HEK293T (cell line): ENCODE data around the gene PRKG2.

Experiments
- CTCF ChIA-PET: fragments of 350-600 bp; formaldehyde crosslinking; extraction: SDS; loops from one replicate; lab custom pipeline; 2021; ENCODE audit warnings: antibody characterized with exemption, inconsistent platforms; lab: Yijun Ruan, JAX
- POLR2A ChIA-PET: fragments of 350-600 bp; formaldehyde crosslinking; extraction: SDS; loops from one replicate; lab custom pipeline; 2020; ENCODE audit warnings: antibody characterized with exemption, inconsistent platforms; lab: Yijun Ruan, JAX
- DNase-seq: peaks from one replicate; pipeline ENCODE4 v3.0.0; 2012; ENCODE audit warnings: mixed read lengths; ENCODE audit errors: extremely low spot score
- ARNT ChIP-seq: fragments of 450-650 bp; IDR thresholded peaks from 2 replicates; pipeline ENCODE4 v1.6.1; 2017; ENCODE audit warnings: mild to moderate bottlenecking
- BHLHE40 ChIP-seq: fragments of 450-650 bp; IDR thresholded peaks from 2 replicates; pipeline ENCODE4 v1.6.1; 2016; ENCODE audit warnings: mild to moderate bottlenecking, moderate library complexity, borderline replicate concordance
- CTBP1 ChIP-seq: fragments of 450-650 bp; IDR thresholded peaks from 2 replicates; pipeline ENCODE4 v1.6.1; 2016; ENCODE audit warnings: borderline replicate concordance
- ELF4 ChIP-seq: fragments of 450-650 bp; IDR thresholded peaks from 2 replicates; pipeline ENCODE4 v1.6.1; 2017; ENCODE audit warnings: antibody characterized with exemption
- FOXA1 ChIP-seq: fragments of 450-650 bp; IDR thresholded peaks from 2 replicates; pipeline ENCODE4 v1.6.1; 2016; ENCODE audit warnings: mild to moderate bottlenecking
- FOXM1 ChIP-seq: fragments of 450-650 bp; IDR thresholded peaks from 2 replicates; pipeline ENCODE4 v1.6.1; 2017; ENCODE audit warnings: mild to moderate bottlenecking, borderline replicate concordance
- HDGF ChIP-seq: fragments of 450-650 bp; IDR thresholded peaks from 2 replicates; pipeline ENCODE4 v1.6.1; 2017; ENCODE audit warnings: antibody characterized with exemption, borderline replicate concordance
- L3MBTL2 ChIP-seq: fragments of 450-650 bp; conservative IDR thresholded peaks from 2 replicates; pipeline ENCODE4 v1.6.1; 2016; ENCODE audit warnings: mild to moderate bottlenecking
- LEF1 ChIP-seq: fragments of 450-650 bp; IDR thresholded peaks from 2 replicates; pipeline ENCODE4 v1.6.1; 2017; ENCODE audit warnings: mild to moderate bottlenecking, borderline replicate concordance
- NFRKB ChIP-seq: fragments of 450-650 bp; IDR thresholded peaks from 2 replicates; pipeline ENCODE4 v1.6.1; 2016; ENCODE audit warnings: mild to moderate bottlenecking, moderate library complexity
- SP1 ChIP-seq: fragments of 450-650 bp; IDR thresholded peaks from 2 replicates; pipeline ENCODE4 v1.6.1; 2017
- SUZ12 ChIP-seq: fragments of 450-650 bp; IDR thresholded peaks from 2 replicates; pipeline ENCODE4 v1.6.1; 2016; ENCODE audit warnings: mild to moderate bottlenecking
- TARDBP ChIP-seq: fragments of 450-650 bp; IDR thresholded peaks from 2 replicates; pipeline ENCODE4 v1.6.1; 2016
- ZNF384 ChIP-seq: fragments of 450-650 bp; IDR thresholded peaks from 2 replicates; pipeline ENCODE4 v1.6.1; 2016
- TF ChIP-seq, protein P1 (sequence below): fragments of 450-650 bp; IDR thresholded peaks from 2 replicates; pipeline ENCODE4 v1.6.1; 2016

Gene PRKG2, protein sequence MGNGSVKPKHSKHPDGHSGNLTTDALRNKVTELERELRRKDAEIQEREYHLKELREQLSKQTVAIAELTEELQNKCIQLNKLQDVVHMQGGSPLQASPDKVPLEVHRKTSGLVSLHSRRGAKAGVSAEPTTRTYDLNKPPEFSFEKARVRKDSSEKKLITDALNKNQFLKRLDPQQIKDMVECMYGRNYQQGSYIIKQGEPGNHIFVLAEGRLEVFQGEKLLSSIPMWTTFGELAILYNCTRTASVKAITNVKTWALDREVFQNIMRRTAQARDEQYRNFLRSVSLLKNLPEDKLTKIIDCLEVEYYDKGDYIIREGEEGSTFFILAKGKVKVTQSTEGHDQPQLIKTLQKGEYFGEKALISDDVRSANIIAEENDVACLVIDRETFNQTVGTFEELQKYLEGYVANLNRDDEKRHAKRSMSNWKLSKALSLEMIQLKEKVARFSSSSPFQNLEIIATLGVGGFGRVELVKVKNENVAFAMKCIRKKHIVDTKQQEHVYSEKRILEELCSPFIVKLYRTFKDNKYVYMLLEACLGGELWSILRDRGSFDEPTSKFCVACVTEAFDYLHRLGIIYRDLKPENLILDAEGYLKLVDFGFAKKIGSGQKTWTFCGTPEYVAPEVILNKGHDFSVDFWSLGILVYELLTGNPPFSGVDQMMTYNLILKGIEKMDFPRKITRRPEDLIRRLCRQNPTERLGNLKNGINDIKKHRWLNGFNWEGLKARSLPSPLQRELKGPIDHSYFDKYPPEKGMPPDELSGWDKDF

DNA sequence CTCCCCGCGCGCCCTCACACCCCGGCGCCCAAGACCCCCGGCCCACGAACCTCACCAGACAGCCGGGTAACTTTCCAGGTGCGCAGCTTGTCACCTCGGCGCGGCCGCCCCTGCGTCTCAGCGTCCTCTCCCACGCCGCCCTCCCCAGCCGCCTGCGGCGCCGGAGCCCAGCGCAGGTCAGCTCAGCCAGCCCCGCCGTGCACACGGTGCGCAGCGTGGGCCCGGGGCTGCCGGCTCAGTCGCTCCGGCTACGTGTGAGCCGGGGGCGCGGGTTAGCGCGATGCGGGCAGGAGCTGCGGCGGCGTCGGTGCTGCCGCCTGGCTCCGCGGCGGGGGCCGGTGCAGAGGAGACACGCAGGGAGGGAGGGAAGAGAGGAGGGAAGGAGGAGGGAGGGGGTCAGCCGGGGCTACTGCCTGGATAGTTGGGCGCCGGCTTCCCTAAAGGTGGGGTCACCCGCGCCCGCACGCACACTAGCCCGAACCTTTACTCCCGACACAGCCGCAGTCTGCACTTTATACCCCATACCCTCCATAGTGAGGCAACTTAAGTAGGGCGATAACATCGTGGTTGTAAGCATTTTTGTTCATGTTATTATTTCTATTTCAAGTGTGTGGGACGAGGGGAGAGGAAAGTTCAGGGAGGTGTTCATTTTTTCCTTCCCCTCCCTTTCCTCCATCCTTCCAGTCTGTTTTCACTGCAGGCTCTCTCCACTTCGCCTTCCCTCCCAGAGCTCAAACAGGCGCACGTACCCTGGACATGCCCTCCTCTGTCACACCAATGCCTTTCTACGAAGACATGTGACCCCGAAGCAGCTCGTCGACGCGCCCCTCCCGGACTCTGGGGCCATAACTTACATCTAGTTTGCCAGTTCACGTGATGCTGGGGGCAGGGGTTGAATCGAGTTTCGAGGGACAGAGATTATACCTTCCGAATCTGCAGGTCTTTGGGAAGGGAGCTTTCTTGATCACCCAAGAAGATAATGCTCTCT is at the start of gene PRKG2:
Gene PRKG2, minus strand, starts transcription at position 342 of the 988 bp plus-strand sequence. CDS start 10,175 bp downstream, outside the sequence.
- peak; percentile 46 for DNase-seq
- TF ChIP-seq TARDBP, result no peak
- peak; percentile 87 for TF ChIP-seq L3MBTL2
- POLR2A ChIA-PET, result no interaction called here
- CTCF ChIA-PET, result no interaction called here

DNA sequence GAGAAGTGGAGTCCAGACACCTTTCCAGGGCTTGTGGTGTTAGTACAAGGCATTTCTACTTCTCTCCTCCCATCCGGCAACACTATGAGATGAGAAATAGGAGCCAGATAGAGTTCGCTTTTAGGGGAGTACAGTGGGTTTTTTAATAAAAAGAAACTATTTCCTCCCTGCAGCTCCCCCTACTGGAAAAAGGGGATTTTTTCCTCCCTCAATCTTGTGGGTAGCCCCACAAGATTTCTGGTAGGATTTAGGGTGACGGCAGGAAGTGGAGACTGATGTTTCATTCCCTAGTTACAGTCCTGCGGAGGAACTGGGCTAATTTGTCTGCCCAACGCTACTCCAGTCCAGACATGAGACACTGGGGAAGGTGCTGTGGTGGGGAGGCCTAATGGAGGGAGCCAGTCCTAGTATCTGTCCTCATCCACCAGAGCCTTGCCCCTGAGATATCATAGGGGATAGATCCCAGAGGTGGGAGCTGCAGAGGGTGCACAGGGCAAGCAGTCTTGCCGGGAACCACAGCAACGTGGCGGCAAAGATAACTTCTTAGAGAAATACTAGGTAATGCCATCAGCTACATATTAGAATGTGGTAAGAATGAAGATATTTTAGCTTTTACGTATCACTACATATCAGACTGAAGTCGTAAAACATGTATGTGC is 45.5 kb upstream of the PRKG2 start:
- DNase-seq, result peak; percentile 8
- TF ChIP-seq NFRKB, result no peak
- no peak for TF ChIP-seq FOXA1
- no peak for TF ChIP-seq BHLHE40
- TF ChIP-seq CTBP1, result no peak
- TF ChIP-seq ZNF384, result no peak
- no peak for TF ChIP-seq TARDBP
- TF ChIP-seq LEF1, result no peak
- no peak for TF ChIP-seq SP1
- no peak for TF ChIP-seq HDGF
- TF ChIP-seq ARNT, result no peak
- TF ChIP-seq SUZ12, result no peak
- no peak for TF ChIP-seq ELF4
- no peak for TF ChIP-seq L3MBTL2
- TF ChIP-seq, protein P1, sequence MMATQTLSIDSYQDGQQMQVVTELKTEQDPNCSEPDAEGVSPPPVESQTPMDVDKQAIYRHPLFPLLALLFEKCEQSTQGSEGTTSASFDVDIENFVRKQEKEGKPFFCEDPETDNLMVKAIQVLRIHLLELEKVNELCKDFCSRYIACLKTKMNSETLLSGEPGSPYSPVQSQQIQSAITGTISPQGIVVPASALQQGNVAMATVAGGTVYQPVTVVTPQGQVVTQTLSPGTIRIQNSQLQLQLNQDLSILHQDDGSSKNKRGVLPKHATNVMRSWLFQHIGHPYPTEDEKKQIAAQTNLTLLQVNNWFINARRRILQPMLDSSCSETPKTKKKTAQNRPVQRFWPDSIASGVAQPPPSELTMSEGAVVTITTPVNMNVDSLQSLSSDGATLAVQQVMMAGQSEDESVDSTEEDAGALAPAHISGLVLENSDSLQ, result no peak
- no peak for TF ChIP-seq FOXM1
- ChIA-PET POLR2A (no interaction called here), CTCF (interaction anchor here (0.6 to 1.4 kb wide), 6 partner anchors 8 to 1754 kb away, joined by 3 to 6 read pairs (median 3); no protein-coding TSS in a partner anchor)

DNA sequence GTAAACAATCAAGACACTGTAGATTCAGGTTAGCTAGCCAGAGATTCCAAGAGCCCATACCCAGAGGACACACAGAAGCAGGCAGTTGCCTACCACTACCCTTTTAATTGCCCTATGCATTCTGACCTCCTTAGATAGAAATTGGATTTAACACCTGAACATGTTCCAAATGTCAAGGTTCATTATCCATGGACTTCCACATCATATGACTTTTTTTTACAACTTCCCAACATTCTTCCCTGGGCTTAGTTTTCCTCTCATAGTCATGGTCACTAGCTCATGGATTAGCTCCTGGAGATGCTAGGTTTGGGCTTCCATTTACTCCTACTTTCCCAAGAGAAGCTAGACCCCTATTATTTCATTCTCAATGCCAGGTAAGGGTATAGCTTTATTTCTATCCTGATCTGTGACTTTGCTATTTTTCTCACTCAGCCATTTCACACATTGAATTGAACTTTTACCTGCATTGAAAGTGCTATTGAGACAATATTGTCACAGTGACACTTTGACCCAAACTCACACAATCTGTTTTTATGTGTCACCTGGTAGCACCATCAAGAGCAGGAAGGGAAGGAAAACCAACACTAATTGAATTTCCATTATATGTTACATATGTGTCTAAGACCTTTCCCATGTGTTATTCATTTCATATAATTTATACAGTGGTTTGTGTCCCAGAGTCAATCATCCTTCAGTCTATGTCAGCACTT is 44.0 kb upstream of the PRKG2 start:
- POLR2A ChIA-PET, result no interaction called here
- DNase-seq, result no peak
- CTCF ChIA-PET, result interaction anchor here (0.8 to 1.3 kb wide), 2 partner anchors 173 to 189 kb away, joined by 3 to 4 read pairs; no protein-coding TSS in a partner anchor
- TF ChIP-seq SUZ12 (no peak), FOXA1 (no peak), FOXM1 (no peak), ARNT (no peak)

DNA sequence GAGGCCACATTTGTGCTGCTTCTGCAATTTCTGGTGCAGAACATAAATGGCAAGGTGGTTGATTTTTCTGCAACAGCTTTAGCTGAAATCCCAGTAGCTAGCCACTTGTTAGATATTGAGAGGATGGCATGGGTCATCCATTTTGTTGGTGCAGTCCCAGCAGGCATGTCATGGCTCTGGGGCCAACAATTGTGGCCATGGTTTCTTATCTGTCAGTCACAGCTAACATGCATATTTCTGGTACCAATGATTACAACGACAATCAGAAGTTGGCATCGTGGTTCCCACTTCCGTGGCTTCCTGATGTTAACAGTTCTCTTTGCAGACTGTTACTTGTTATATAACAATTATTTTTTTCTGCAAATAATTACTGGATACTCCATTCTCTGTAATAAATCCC is 42.8 kb upstream of the PRKG2 start:
- CTCF ChIA-PET, result no interaction called here
- no peak for DNase-seq
- TF ChIP-seq TARDBP (no peak), FOXA1 (no peak)
- POLR2A ChIA-PET, result no interaction called here

DNA sequence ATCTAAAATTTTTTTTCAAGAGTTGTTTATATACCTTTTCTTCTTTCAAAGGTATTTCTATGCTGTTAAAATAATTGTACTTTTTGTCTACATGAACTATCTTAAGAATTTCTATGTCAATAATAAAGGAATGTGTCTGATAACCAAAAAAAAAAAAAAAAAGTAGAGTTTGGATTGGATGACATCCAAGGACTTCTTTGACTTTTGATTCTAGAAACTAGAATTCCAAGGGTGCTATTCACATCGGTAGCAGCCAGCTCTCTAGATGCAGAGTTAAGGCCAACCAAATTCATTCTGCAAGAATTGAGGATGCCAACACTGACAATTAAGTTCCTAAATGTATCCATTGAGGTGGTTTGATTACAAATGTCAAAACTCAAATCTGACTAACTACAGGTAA is 42.0 kb upstream of the PRKG2 start:
- ChIA-PET POLR2A (no interaction called here), CTCF (no interaction called here)
- DNase-seq, result no peak
- TF ChIP-seq BHLHE40 (no peak), CTBP1 (no peak), NFRKB (no peak), LEF1 (no peak), FOXM1 (no peak), TARDBP (no peak), ARNT (no peak), FOXA1 (no peak), SUZ12 (no peak), HDGF (no peak), ZNF384 (no peak), L3MBTL2 (no peak), SP1 (no peak), ELF4 (no peak)
- TF ChIP-seq, protein P1, result no peak
